ENCODE results near the gene PARVA.

GRCh38 chr11:12354750-12355545 lies 22.4 kb upstream of the PARVA start:
- TF ChIP-seq GATA2 (IDR thresholded peaks at IDR 0.05; ENCODE audit: low read depth, low read length) (no peak), GATA3 (IDR thresholded peaks at IDR 0.05; ENCODE audit: low read depth, low read length) (no peak)
